SK-N-MC (cell line): ENCODE measurements around the gene VEPH1.

ENCODE experiments used
- FOXP2 ChIP-seq: optimal IDR thresholded peaks from 2 replicates; pipeline ENCODE3; 2011; ENCODE audit warnings: mild to moderate bottlenecking, moderate library complexity; ENCODE audit not compliant: insufficient read depth; ENCODE audit errors: extremely low read length, control extremely low read depth
- POLR2AphosphoS5 ChIP-seq: IDR thresholded peaks from 2 replicates; pipeline ENCODE4 v1.6.1; 2012; ENCODE audit warnings: mild to moderate bottlenecking, low read depth, low read length, borderline replicate concordance

DNA sequence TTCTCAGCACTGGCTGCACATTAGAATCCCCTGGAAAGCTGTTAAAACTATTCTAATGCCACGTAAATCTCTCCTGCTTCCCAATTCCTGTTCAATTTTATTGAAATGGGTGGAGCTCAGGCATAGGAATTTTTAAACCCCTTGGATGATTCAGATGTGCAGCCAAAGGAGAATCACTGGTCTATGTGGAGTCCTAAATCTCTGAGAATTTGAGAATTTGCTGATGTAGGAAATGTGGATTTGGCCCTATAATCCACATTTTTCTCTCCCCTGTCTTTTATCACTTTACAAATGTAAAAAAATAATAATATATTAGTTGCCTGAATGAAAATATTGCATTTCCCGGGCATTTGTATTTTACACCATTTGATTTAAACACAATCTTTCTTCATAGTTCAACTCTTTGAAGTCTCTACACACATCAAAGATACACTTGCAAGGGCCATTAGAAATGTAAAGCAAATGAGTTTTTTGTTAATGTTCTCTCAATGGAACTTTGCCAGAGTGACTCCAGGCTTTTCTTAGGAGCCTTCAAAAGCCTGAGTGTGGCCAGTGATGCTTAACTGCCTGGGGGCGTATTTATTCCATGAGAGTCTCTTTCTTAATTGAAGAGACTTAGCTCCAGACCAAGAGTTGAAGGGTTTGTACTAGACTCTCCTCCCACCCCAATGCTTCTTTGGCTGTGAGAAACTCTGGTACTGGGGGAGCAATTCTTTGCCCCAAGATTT lies 115.3 kb downstream of the VEPH1 start:
- TF ChIP-seq POLR2AphosphoS5 (no peak), FOXP2 (no peak)
